Neural cell (in vitro differentiated cells): Measurements from ENCODE around the gene USF1. TPM values are rescaled to one million over a fixed set of nuclear protein-coding genes. Genes with fewer than 3 reads are reported as not detected.

ENCODE experiments used
- H2AFZ ChIP-seq: fragments of 200-600, 300-800 bp; sonication (generic), shearing (Covaris generic); 2 replicates; pipeline ENCODE4 v1.6.0; 2014; ENCODE audit warnings: low read depth, mild to moderate bottlenecking, antibody characterized with exemption, low read length, moderate library complexity
- H3F3A ChIP-seq: fragments of 200-600 bp; shearing (Covaris generic); 2 replicates; pipeline ENCODE4 v1.6.1; 2016; ENCODE audit warnings: mild to moderate bottlenecking, moderate library complexity, mixed read lengths, antibody characterized with exemption, low read length; ENCODE audit not compliant: insufficient read depth, poor library complexity, severe bottlenecking
- H3K27ac ChIP-seq: fragments of 200-600, 300-800 bp; sonication (generic), shearing (Covaris generic); 2 replicates; pipeline ENCODE4 v1.5.1; 2014; ENCODE audit warnings: mild to moderate bottlenecking, low read length, moderate library complexity
- H3K27me3 ChIP-seq: fragments of 300-800, 200-600 bp; sonication (generic), shearing (Covaris generic); 2 replicates; pipeline ENCODE4 v1.6.0; 2014; ENCODE audit warnings: mild to moderate bottlenecking, low read depth, low read length, moderate library complexity; ENCODE audit not compliant: insufficient read depth
- H3K36me3 ChIP-seq: fragments of 300-800, 200-600 bp; sonication (generic), shearing (Covaris generic); 2 replicates; pipeline ENCODE4 v1.5.1; 2014; ENCODE audit warnings: mild to moderate bottlenecking, antibody characterized with exemption, low read length, moderate library complexity; ENCODE audit not compliant: insufficient read depth
- H3K4me2 ChIP-seq: fragments of 300-800, 200-600 bp; sonication (generic), shearing (Covaris generic); 2 replicates; pipeline ENCODE4 v1.6.0; 2014; ENCODE audit warnings: mild to moderate bottlenecking, low read length
- H3K4me3 ChIP-seq: fragments of 300-800, 200-600 bp; sonication (generic), shearing (Covaris generic); 2 replicates; pipeline ENCODE4 v1.5.1; 2014; ENCODE audit warnings: mild to moderate bottlenecking, low read length, moderate library complexity
- H3K79me2 ChIP-seq: fragments of 200-600 bp; shearing (Covaris generic); replicated peaks from 2 replicates; pipeline ENCODE4 v1.6.0; 2014; ENCODE audit warnings: mild to moderate bottlenecking, low read length, moderate library complexity; ENCODE audit not compliant: insufficient read depth
- H3K9ac ChIP-seq: fragments of 300-800, 200-600 bp; sonication (generic), shearing (Covaris generic); 2 replicates; pipeline ENCODE4 v1.6.1; 2016; ENCODE audit warnings: mild to moderate bottlenecking, low read length, mixed read lengths
- H3K9me2 ChIP-seq: fragments of 200-600 bp; shearing (Covaris generic); 2 replicates; pipeline ENCODE4 v1.6.1; 2016; ENCODE audit warnings: mild to moderate bottlenecking, low read length, mixed read lengths; ENCODE audit not compliant: insufficient read depth
- H3K9me3 ChIP-seq: fragments of 200-600, 300-800 bp; sonication (generic), shearing (Covaris generic); 2 replicates; pipeline ENCODE4 v1.6.1; 2016; ENCODE audit warnings: mild to moderate bottlenecking, mixed run types, low read length, moderate library complexity, mixed read lengths
- H4K20me1 ChIP-seq: fragments of 200-600 bp; shearing (Covaris generic); 2 replicates; pipeline ENCODE4 v1.6.1; 2016; ENCODE audit warnings: mild to moderate bottlenecking, mixed run types; ENCODE audit not compliant: insufficient read depth
- CTCF ChIP-seq: fragments of 450-650 bp; IDR thresholded peaks from 2 replicates; pipeline ENCODE4 v1.5.1; 2014; ENCODE audit warnings: antibody characterized with exemption, mild to moderate bottlenecking, moderate library complexity; ENCODE audit not compliant: poor library complexity, severe bottlenecking
- EP300 ChIP-seq: fragments of 450-650 bp; conservative IDR thresholded peaks from 2 replicates; pipeline ENCODE4 v1.6.1; 2014; ENCODE audit warnings: antibody characterized with exemption, mild to moderate bottlenecking, moderate library complexity; ENCODE audit not compliant: poor library complexity, severe bottlenecking
- EZH2 ChIP-seq: fragments of 200-600, 300-800 bp; shearing (Covaris generic), sonication (generic); IDR thresholded peaks from 2 replicates; pipeline ENCODE4 v1.6.1; 2014; ENCODE audit warnings: antibody characterized with exemption, low read length, borderline replicate concordance, mild to moderate bottlenecking; ENCODE audit not compliant: insufficient read depth, poor library complexity, severe bottlenecking
- MXI1 ChIP-seq: fragments of 450-650 bp; conservative IDR thresholded peaks from 2 replicates; pipeline ENCODE4 v1.6.1; 2014; ENCODE audit warnings: antibody characterized with exemption, mild to moderate bottlenecking; ENCODE audit not compliant: poor library complexity, severe bottlenecking
- POLR2AphosphoS5 ChIP-seq: IDR thresholded peaks from 2 replicates; pipeline ENCODE4 v1.6.1; 2012
- RAD21 ChIP-seq: fragments of 450-650 bp; conservative IDR thresholded peaks from 2 replicates; pipeline ENCODE4 v1.6.1; 2014; ENCODE audit warnings: antibody characterized with exemption, mild to moderate bottlenecking, moderate library complexity
- REST ChIP-seq: IDR thresholded peaks from 2 replicates; pipeline ENCODE4 v1.6.1; 2012; ENCODE audit warnings: borderline replicate concordance
- SMC3 ChIP-seq: fragments of 450-650 bp; conservative IDR thresholded peaks from 2 replicates; pipeline ENCODE4 v1.6.1; 2014; ENCODE audit warnings: antibody characterized with exemption, mild to moderate bottlenecking, moderate library complexity; ENCODE audit not compliant: poor library complexity
- TAF1 ChIP-seq: IDR thresholded peaks from 2 replicates; pipeline ENCODE4 v1.6.1; 2012; ENCODE audit warnings: low read depth
- polyA plus RNA-seq: library from polyadenylated mRNA; depleted of rRNA; stranded (reverse); fragments of >200 nt; gene quantifications from 2 replicates; pipeline ENCODE4 v1.2.3, GENCODE V29; 2014

Gene USF1
- polyA plus RNA-seq, 1 donor from 2014 or later, result 366 TPM

GRCh38 chr1:161039546-161039945 lies 6.2 kb downstream of the USF1 start:
- Histone ChIP-seq H3K27me3 (no peaks in the 10 kb centered on the region), H3K79me2 (peaks cover 15% of the 10 kb centered on the region), H3K27ac (no peak overlapping the region), H3K4me2 (no peak overlapping the region), H3K9me3 (no peaks in the 10 kb centered on the region), H3K36me3 (peaks cover 19% of the 10 kb centered on the region), H4K20me1 (no peaks in the 10 kb centered on the region), H3K4me3 (no peak overlapping the region), H3K9ac (no peak overlapping the region), H2AFZ (no peak overlapping the region), H3F3A (peaks cover 5% of the 10 kb centered on the region), H3K9me2 (no peaks in the 10 kb centered on the region)
- TF ChIP-seq MXI1 (no peak), SMC3 (no peak), EZH2 (no peak), RAD21 (no peak), POLR2AphosphoS5 (no peak)

- peak overlapping the region; percentile 58 for H3K9ac ChIP-seq
- peak overlapping the region; percentile 31 for H3K27ac ChIP-seq
- TF ChIP-seq SMC3, result no peak
- no peak for TF ChIP-seq RAD21
- no peak for TF ChIP-seq MXI1
- TF ChIP-seq TAF1, result no peak
- TF ChIP-seq REST, result no peak
- TF ChIP-seq CTCF, result no peak
- TF ChIP-seq POLR2AphosphoS5, result no peak
- TF ChIP-seq EP300, result no peak
- TF ChIP-seq EZH2, result no peak
- H3K9me2 ChIP-seq, result no peaks in the 10 kb centered on the region
- H4K20me1 ChIP-seq, result no peaks in the 10 kb centered on the region
- peaks cover 5% of the 10 kb centered on the region for H3F3A ChIP-seq
- H3K79me2 ChIP-seq, result peaks cover 11% of the 10 kb centered on the region
- peak overlapping the region; percentile 69 for H3K4me3 ChIP-seq
- no peaks in the 10 kb centered on the region for H3K9me3 ChIP-seq
- H2AFZ ChIP-seq, result no peak overlapping the region
- H3K4me2 ChIP-seq, result no peak overlapping the region
- H3K27me3 ChIP-seq, result no peaks in the 10 kb centered on the region
- H3K36me3 ChIP-seq, result peaks cover 19% of the 10 kb centered on the region
Observed at GRCh38 chr1:161039154-161039545, 6.6 kb downstream of the USF1 start.
